ENCODE results near the gene TTC3. TPM values are rescaled to one million over a fixed set of nuclear protein-coding genes. Genes with fewer than 3 reads are reported as not detected.

Gene TTC3
- total and polyA plus RNA-seq, 9 of the 15 experiments (the other 6 are each of a cell fraction or from before 2014, with no cell fraction given): 17.5 to 92.0 (median 59.5) TPM

DNA sequence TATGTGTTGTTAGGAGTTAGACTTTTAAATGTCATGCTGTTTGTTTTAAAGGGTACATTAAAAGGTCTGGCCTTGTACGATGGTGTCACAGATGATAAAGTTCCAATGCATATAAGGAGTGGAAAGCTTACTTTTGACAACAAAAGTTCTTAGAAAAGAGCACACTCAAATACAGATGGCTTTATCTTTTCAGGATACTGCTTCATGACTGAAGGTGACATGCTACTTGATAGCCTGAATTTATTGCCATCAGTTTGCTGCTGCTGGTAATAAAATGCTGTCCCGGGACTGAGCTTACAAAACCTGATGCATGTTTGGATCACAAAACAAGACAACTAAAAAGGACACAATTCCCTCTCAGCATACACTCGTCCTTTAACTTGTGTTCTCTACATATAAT is 84.9 kb downstream of the TTC3 start (continued):
- TF ChIP-seq, protein P1, sequence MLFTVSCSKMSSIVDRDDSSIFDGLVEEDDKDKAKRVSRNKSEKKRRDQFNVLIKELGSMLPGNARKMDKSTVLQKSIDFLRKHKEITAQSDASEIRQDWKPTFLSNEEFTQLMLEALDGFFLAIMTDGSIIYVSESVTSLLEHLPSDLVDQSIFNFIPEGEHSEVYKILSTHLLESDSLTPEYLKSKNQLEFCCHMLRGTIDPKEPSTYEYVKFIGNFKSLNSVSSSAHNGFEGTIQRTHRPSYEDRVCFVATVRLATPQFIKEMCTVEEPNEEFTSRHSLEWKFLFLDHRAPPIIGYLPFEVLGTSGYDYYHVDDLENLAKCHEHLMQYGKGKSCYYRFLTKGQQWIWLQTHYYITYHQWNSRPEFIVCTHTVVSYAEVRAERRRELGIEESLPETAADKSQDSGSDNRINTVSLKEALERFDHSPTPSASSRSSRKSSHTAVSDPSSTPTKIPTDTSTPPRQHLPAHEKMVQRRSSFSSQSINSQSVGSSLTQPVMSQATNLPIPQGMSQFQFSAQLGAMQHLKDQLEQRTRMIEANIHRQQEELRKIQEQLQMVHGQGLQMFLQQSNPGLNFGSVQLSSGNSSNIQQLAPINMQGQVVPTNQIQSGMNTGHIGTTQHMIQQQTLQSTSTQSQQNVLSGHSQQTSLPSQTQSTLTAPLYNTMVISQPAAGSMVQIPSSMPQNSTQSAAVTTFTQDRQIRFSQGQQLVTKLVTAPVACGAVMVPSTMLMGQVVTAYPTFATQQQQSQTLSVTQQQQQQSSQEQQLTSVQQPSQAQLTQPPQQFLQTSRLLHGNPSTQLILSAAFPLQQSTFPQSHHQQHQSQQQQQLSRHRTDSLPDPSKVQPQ (CRISPR knock-in tag; IDR thresholded peaks at IDR 0.05; ENCODE audit: borderline replicate concordance): no peak
- no peak for TF ChIP-seq NONO (IDR thresholded peaks at IDR 0.05; ENCODE audit: low read depth in 2 of 2, low read length in 1 of 2)
- TF ChIP-seq TSC22D4 (tag; IDR thresholded peaks at IDR 0.05): no peak
- no peak for TF ChIP-seq ZNF274 (IDR thresholded peaks at IDR 0.05; ENCODE audit: borderline replicate concordance, low read depth, low read length)
- TF ChIP-seq SMARCE1 (IDR thresholded peaks at IDR 0.05): 0 out of 2 replicates have a peak, but pooled peaks have one; percentile 22
- peak; percentile 85 for TF ChIP-seq TCF3 (CRISPR knock-in tag; IDR thresholded peaks at IDR 0.05)
- TF ChIP-seq SIN3B (IDR thresholded peaks at IDR 0.05; ENCODE audit: low read depth): no peak
- TF ChIP-seq HNRNPH1 (optimal IDR thresholded peaks at IDR 0.05; ENCODE audit: low read depth, low read length): no peak
- no peak for TF ChIP-seq HDAC6 (IDR thresholded peaks at IDR 0.05; ENCODE audit: low read depth, low read length)
- no peak for TF ChIP-seq ZNF444 (CRISPR knock-in tag; IDR thresholded peaks at IDR 0.05)
- TF ChIP-seq L3MBTL2 (IDR thresholded peaks at IDR 0.05): no peak
- TF ChIP-seq, protein P2, sequence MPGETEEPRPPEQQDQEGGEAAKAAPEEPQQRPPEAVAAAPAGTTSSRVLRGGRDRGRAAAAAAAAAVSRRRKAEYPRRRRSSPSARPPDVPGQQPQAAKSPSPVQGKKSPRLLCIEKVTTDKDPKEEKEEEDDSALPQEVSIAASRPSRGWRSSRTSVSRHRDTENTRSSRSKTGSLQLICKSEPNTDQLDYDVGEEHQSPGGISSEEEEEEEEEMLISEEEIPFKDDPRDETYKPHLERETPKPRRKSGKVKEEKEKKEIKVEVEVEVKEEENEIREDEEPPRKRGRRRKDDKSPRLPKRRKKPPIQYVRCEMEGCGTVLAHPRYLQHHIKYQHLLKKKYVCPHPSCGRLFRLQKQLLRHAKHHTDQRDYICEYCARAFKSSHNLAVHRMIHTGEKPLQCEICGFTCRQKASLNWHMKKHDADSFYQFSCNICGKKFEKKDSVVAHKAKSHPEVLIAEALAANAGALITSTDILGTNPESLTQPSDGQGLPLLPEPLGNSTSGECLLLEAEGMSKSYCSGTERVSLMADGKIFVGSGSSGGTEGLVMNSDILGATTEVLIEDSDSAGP (CRISPR knock-in tag; IDR thresholded peaks at IDR 0.05): no peak
- no peak for TF ChIP-seq NFE2L1 (tag; IDR thresholded peaks at IDR 0.05; ENCODE audit: borderline replicate concordance, low read depth)
- TF ChIP-seq, protein P3, sequence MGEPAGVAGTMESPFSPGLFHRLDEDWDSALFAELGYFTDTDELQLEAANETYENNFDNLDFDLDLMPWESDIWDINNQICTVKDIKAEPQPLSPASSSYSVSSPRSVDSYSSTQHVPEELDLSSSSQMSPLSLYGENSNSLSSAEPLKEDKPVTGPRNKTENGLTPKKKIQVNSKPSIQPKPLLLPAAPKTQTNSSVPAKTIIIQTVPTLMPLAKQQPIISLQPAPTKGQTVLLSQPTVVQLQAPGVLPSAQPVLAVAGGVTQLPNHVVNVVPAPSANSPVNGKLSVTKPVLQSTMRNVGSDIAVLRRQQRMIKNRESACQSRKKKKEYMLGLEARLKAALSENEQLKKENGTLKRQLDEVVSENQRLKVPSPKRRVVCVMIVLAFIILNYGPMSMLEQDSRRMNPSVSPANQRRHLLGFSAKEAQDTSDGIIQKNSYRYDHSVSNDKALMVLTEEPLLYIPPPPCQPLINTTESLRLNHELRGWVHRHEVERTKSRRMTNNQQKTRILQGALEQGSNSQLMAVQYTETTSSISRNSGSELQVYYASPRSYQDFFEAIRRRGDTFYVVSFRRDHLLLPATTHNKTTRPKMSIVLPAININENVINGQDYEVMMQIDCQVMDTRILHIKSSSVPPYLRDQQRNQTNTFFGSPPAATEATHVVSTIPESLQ (CRISPR knock-in tag; IDR thresholded peaks at IDR 0.05): no peak
- no peak for TF ChIP-seq MCM2 (IDR thresholded peaks at IDR 0.05; ENCODE audit: low read depth)
- TF ChIP-seq NR1H2 (CRISPR knock-in tag; IDR thresholded peaks at IDR 0.05): no peak
- TF ChIP-seq ARID2 (IDR thresholded peaks at IDR 0.05): no peak
- TF ChIP-seq, protein P4, sequence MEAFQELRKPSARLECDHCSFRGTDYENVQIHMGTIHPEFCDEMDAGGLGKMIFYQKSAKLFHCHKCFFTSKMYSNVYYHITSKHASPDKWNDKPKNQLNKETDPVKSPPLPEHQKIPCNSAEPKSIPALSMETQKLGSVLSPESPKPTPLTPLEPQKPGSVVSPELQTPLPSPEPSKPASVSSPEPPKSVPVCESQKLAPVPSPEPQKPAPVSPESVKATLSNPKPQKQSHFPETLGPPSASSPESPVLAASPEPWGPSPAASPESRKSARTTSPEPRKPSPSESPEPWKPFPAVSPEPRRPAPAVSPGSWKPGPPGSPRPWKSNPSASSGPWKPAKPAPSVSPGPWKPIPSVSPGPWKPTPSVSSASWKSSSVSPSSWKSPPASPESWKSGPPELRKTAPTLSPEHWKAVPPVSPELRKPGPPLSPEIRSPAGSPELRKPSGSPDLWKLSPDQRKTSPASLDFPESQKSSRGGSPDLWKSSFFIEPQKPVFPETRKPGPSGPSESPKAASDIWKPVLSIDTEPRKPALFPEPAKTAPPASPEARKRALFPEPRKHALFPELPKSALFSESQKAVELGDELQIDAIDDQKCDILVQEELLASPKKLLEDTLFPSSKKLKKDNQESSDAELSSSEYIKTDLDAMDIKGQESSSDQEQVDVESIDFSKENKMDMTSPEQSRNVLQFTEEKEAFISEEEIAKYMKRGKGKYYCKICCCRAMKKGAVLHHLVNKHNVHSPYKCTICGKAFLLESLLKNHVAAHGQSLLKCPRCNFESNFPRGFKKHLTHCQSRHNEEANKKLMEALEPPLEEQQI (IDR thresholded peaks at IDR 0.05): 0 out of 2 replicates have a peak, but pooled peaks have one; percentile 36
- TF ChIP-seq CTBP1 (IDR thresholded peaks at IDR 0.05; ENCODE audit: borderline replicate concordance): 0 out of 2 replicates have a peak, but pooled peaks have one; percentile 19
